HG03520 (cell line): Measurements from ENCODE around the gene HOXD4.

Experiments
- ATAC-seq: cut with Tn5 transposase; IDR thresholded peaks from one replicate; pipeline ENCODE4 v1.9.1; 2021; ENCODE audit warnings: mild to moderate bottlenecking, moderate library complexity; ENCODE audit not compliant: unreplicated experiment

Gene HOXD4

DNA sequence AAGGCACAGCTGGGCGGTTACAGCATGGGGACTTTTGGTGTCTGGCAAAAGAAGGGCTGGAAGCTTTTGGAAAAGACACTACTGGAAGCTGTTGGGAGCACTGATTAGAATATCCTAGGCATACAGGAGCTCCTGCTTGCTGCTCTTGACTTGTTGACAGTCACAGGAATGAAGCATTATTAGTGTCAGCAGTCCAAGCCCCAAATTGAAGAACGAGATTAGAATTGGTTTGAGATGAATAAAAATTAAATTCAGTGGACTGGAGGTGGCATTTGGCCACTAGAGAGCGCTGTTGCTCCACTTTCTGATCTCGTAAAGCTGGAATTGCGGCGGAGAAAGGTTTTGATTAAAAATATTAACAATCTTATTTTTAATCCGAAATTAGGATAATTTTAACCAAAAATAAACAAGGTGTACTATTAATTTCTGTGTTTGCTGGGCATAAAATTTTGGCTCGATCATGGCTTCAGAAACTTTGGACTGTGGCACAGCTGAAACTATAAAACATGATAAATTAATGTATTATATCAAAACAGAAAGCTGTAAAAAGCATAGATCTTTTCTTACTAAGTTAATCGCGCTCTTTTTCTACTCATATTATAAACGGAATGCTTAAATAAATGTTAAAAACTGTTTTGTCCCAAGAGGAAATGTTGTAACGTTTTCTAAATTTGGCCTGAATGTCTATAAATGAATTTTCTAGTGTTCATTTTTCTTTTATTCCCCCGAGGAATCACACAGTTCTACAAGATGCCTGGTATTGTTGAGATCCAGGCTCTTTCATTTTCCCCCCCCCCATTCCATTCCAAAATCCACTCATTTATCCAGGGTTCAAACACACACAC, 24.2 kb upstream of the HOXD4 start:
- ATAC-seq = no peak

DNA sequence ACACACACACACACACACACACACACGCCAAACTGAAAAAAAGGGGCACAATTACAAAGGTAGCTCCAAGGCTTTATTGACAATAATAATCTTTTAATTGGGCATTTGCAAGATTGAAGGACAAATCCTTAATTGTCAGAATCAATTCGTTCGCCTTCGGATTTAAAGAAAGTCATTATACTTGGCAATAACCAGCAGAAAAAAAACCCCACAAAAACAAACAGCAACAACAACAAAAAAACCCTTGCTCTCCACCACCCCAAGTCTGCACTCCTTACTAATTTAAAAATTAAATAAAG, 23.6 kb upstream of the HOXD4 start:
- no peak for ATAC-seq

DNA sequence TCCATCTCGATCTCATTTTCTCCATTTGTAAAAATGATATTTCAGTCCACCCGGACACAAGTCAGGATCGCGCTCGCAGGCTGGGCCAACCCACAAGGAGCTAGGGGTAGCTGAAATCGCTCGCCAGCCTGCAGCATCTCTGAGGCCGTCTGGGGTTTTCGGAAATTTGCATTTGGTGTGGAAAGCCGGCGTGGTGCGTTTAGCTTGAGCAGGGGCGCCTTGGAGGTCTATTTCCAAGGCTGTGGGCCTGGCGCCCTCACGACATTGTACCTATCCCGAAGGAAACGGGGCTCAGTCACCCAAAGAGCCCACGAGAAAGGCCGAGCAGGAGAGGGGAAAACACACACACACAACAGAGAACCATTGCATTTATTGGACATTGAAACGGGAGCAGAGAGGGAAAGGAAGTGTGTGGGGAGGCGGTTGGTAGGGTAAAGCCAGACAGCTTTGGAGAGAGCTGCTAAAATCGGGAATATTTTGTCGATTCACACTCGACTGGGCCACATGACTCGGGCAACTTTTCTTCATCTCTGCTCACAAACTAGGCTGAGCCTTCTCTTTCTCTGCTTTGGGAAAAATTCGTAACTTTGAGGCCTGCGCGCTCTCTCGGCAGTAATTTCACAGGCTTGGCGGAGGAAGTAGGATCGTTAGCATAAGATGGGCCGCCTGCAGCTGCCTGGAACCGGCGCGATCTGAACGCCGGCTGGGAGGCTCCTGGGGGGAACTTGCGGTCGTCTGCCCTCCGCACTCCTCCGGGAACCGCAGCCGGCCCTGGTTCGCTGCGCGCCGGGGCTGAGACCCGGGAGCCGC, 23.0 kb upstream of the HOXD4 start:
- no peak for ATAC-seq

DNA sequence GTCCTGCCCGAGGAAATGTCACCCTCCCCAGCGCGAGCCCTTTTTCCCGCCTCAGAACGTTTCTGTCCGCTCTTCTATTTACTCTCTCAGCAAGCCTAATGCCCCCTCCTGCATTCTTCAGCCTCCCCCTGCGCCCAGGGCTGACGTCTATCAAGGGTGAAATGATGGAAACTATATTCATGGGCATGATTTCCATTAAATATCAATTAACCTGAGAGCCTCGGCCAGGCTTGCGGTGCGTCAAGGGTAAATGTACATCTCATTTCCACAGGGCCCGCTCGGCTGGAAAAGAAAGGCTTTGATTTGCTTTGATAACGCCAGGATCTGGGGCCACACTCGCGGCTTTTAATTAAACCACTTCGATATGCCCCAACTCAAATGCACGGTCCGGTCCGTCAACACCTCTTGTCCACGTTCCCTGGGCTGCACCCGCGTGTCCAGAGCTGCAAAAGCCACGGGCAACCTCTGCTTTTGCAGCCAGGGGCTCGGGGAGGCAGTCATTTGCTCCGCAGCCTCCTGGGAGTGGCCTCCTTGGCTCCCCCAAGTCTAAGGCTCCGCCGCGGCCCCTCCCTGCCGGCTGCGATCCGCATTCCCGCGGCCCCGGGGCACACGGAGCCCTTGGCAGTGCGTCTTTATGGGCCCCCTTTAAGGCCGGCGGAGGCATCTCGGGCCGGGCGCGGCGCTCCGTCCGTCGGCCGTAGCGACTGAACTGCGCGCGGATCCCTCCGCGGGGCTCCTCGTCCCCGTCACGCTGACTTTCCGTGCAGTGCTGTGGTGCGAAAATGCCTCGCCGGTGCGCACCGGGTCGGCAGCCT, 22.2 kb upstream of the HOXD4 start, which contains the start of gene HOXD8:
TSS of gene HOXD8 (plus strand) at position 724 of the 815 bp plus-strand sequence. CDS start 662 bp downstream, outside the sequence.
- no peak for ATAC-seq

DNA sequence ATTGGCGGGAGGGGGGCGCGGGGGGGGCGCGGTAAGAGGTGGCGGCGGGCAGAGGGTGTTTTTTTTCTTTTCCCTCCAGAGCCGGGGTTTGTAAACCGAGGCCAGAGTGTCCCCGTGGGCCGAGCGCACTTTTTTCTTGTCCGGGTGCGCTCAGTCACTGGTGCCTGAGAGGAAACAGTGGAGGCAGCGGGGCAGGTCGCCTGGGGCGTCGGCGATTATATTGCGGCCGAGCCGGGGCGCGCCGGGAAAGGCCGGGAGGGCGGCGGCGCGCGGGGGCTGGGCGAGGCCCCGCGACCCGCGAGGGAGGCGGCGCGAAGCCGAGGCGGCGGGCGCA, 21.6 kb upstream of the HOXD4 start:
- ATAC-seq = no peak

DNA sequence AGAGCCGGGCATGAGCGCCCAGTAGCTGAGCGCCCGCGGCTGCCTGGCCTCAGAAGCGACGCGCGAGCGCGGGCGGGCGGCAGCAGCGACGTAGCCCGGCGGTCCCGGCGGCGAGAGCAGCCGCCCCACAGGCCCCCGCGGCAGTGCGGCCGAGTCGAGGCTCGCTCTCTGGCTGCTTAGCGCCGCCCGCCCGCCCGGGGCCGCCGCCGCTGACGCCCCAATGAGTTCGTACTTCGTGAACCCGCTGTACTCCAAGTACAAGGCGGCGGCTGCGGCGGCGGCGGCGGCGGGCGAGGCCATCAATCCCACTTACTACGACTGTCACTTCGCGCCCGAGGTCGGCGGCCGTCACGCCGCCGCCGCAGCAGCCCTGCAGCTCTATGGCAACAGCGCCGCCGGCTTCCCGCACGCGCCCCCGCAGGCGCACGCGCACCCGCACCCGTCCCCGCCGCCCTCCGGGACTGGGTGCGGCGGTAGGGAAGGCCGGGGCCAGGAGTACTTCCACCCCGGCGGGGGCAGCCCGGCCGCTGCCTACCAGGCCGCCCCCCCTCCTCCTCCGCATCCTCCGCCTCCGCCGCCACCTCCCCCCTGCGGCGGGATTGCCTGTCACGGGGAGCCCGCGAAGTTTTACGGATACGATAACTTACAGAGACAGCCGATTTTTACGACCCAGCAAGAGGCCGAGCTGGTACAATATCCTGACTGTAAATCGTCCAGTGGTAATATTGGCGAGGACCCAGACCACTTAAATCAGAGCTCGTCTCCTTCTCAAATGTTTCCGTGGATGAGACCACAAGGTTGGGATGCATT, 21.0 kb upstream of the HOXD4 start:
- no peak for ATAC-seq

DNA sequence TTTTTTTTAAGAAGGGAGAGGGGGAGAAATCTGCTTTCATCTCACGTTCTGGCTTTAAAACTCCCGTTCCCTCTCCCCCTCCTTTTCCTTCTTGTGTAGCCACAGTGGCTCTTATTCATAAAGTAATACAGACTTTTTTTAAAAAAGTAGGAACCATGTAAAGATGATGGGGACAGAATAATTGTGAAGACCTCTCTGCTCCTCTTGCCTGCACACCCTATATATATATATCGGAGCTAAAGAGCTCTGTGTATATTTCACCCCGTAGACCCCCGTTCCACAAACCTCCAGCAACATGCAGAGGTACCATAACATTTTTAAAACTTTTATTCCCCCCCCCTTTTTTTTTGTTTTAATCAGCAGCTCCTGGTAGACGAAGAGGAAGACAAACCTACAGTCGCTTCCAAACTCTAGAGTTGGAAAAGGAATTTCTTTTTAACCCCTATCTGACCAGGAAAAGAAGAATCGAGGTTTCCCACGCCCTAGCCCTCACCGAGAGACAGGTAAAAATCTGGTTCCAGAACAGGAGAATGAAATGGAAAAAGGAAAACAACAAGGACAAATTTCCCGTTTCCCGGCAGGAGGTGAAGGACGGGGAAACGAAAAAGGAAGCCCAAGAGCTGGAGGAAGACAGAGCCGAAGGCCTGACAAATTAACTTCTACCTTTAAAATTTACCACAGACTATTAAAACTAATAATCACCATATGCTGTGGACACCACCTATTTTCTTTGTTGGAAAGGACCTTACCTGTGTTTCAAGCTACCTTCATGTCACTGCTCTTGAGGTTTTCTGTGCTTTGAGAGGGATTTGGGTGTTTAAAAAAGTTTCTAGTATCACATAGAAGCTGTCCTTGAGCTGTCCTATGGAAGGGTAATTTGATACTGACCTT, 20.1 kb upstream of the HOXD4 start:
- no peak for ATAC-seq

DNA sequence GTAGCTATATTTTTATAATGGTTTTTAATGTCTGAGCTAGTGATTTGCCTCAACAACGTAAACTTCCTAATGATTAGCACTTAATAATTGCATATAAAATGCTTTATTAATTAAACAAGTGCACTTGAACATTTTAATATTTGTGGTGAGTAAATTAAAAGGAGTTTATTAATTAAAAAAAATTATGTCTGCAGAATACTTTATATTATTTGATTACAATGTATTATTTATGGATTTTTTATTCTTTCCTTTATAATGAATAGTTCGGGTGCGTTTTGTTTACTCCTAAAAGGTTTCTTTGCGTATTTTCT, 19.5 kb upstream of the HOXD4 start:
- ATAC-seq = no peak

DNA sequence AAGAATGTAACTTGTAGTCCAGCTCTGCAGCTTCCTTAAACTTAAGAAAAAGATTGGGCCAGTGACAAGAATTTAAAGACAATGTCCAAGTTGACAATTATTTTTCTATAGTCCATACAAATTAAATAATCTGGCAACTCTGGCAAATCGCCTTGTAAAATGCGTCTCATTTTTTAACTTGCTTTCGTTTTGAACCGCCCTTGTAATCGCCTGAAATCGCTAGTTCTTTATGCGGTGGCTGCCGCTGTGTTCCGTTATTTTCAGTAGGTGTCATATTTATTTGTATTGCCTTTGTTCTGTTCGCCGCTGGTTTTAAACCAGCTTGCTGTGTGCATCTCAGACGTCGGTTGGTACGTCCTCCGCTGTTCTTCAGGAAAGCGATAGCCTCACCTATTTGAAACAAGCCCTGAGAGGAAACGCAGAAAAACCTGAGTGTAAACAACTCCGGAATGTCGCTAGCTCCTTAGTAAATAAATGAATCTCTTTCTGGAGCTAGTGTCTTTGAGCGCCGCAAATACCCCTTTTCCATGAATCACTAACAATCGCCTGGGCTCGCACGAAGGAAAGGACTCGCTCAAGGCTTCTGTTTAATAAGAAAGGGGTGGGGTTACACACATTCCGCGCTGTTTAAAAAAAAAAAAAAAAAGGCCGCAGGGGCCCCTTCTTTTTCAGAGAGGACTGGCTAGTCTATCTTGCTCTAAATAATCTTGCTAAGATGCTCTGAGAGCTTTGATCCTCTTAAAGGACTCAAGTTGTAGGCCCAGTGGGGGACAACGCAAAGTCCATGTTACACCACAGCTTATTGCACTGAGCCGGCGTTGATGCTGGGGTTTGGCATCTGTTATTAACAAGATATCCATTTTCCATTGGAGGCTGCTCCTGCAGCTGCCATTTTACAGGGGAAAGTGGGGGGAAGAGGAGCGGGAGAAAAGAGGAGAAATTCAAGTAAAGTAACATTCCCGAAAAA, 18.9 kb upstream of the HOXD4 start:
- ATAC-seq = no peak

DNA sequence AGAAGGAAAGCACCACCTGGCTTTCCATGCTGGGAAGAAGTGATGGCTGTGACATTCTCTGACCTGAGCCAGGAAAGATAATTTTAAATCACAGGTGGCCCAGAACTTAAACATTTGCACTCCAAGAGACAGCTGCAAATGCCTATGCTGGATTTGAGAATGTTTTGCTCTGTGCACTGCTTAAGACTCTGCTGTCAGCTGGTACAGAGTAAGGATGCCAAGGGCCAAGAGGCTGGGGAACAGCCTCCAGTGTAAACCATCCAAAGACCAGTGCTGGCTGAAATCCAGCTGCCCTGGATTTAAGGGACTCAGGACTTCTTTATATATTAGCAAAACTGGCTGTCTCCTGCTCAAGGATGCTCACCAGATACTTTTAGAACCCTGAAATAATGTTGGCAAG, 18.0 kb upstream of the HOXD4 start:
- ATAC-seq = no peak

DNA sequence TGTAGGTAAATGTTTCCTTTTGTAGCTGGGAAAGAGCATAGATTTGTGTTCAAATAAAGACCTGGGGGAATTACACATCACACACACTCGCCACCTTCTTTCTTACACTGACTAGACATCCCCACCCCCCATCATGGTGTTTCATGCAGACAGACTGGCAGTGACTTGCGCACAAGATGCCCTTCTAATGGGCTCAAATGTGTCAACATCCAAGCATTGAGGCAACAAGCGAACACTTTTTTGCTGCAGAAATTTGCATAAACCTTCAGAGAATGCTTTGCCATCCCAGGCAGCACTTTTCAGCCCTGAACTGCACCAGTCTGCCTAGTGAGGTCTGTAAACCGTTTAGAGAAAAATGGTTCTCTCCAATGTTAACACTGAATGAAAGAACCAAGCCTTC, 17.3 kb upstream of the HOXD4 start:
- ATAC-seq = no peak

DNA sequence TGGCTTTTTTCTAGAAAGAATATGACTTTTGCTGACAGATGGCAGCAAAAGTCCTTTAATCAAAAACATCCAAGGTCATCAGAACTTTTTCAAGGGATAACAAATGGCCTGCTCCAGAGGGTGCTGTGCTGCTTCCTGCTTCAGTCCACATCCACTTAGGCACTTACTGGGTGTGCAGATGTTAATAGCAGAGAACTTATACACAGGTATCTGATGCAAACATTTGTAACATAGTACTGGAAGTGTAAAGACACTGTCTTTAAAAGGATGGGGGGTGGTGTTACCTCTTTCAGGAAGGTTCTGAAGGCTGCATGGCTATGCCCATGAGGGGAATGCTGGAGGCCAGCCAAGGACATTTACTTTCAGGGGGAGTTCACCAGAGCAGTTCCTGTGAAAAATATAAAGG, 16.3 kb upstream of the HOXD4 start:
- ATAC-seq = no peak

DNA sequence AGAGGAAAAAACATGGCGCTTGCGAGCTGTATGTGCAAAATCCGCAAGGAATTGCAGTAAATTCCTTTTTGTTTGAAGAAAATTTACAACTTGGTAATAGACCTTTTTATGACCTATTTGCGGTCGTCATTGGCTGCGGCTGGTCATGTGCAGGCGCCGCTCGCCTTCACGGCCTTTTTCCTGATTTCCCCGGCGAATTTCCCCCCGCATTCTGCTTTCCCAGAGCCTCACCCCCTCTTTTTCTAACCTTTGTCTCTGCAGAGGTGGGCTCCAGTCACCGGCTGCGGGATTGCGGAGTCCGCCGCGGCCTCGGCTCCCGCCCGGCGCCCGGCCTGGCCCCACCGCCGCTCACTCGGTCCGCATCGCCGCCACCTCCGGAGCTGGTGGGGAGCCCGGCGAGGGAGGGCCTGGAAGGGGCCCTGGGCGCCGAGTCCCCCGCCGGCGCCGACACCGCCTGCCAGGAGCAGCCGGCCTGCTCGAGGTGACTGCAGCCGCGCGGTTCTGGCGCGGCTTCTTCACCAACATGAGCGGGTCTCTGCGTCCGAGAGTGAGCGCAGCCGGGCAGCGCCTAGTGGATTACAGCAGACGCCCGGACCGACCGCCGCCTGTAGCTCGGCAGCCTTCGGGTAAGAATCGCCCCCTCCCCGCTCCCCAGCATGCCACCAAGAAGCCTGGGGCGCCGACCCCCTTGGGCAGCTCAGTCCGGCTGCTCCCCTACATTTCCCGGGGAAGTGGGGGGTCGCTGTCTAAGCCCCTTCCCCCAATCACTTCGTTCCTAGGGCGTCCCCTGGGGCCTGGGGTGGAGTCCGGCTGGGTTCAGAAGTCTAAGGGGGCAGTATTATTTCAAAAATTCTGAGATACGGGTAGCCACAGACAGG, 14.7 kb upstream of the HOXD4 start:
- no peak for ATAC-seq

DNA sequence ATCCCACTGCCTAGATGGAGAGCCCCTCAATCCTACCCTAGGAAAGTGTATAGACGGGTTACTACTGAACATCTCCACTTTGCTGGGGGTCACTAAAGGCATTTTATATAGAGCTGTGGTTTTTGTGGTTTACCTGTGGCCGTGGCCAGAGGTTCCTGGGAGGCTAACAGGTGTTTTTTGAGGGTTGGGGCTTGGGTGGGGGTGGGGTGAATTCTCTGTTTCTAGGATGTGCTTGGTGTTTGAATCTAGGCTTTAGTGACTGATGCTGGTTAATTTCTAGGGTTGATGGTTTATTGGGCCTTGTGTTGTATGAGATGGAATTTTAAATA, 14.1 kb upstream of the HOXD4 start:
- no peak for ATAC-seq

DNA sequence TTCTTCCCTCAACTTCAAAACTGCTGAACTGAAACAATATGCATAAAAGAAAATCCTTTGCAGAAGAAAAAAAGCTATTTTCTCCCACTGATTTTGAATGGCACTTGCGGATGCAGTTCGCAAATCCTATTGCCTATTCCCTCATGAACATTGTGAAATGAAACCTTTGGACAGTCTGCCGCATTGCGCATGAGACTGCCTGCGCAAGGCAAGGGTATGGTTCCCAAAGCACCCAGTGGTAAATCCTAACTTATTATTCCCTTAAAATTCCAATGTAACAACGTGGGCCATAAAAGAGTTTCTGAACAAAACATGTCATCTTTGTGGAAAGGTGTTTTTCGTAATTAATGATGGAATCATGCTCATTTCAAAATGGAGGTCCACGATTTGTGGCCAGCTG, 13.4 kb upstream of the HOXD4 start:
- ATAC-seq = no peak

DNA sequence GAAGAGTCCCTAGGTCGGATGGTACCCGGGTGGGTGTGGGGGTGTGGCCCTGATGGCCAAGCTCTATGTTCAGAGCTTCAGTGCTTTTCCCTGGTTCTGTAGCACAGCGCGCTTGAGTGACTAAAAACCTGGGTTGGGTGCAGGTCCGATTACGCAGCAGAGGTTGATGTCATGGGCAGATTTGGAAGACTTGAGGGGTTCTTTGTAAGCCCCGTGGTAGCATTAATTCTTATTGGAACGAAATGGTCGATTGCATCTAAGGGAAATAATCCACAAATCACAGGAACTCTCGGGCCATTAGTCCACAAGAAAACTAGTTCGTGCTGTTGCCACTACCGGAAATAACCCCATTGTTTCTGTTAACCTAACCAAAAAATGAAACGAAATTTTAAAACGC, 12.8 kb upstream of the HOXD4 start:
- no peak for ATAC-seq

DNA sequence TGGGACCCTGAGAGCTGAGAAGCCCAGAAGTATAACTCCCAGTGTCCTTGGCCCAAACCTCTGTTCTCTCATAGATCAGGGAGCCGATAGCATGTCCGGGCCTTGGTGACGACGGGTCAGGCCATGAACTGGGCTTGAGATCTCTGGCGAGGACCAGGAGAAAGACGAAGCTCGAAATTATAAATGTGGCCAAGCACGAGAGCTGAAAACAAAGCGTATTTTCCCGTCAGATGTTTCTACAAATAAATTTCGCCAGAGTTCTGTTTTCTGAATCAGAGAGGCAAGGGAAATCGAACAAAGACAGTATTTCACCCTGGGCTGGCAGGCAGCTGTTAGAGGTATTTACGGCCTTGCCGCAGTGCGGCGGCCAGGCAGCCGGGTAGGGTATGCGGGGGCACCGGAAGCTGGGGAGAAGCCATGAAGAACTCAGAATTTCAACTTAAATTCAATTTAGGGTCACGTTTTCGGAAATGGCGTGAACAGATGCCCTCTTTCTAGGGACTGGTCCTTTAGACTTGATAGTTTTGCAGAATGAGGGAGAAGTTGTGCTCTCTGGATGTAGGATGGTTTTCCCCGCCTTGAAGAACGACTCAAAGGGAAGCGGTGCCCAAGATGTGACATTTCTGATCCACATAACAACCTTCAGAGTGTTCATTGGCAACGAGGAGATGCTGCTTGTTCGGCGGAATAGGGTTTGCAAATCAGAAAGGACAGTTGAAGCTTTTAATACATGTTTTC, 12.3 kb upstream of the HOXD4 start:
- no peak for ATAC-seq
